ENCODE results near the gene XRN2.

The XRN2 gene

GRCh38 chr20:21302664-21303060 is 469 bp upstream of the XRN2 start:
- DNase-seq, result no peak

GRCh38 chr20:21303872-21304586 is 898 bp downstream of the XRN2 start:
- peak; percentile 41 for DNase-seq

GRCh38 chr20:21308340-21308739 is 5.2 kb downstream of the XRN2 start:
- DNase-seq, result no peak

- no peak for DNase-seq
These were observed 6.7 kb downstream of the XRN2 start for GRCh38 chr20:21309678-21310467.

GRCh38 chr20:21312813-21313474 is 9.8 kb downstream of the XRN2 start:
- DNase-seq, result no peak

GRCh38 chr20:21315138-21315537 is 12.0 kb downstream of the XRN2 start:
- DNase-seq, result no peak

- DNase-seq, result no peak
These were observed 19.1 kb downstream of the XRN2 start for GRCh38 chr20:21322083-21322710.

- no peak for DNase-seq
These were observed 19.8 kb downstream of the XRN2 start for GRCh38 chr20:21322921-21323331.

GRCh38 chr20:21323640-21324039 is 20.5 kb downstream of the XRN2 start:
- no peak for DNase-seq

- no peak for DNase-seq
These were observed 21.0 kb downstream of the XRN2 start for GRCh38 chr20:21324126-21324525.

- DNase-seq, result no peak
These were observed 22.2 kb downstream of the XRN2 start for GRCh38 chr20:21325296-21325695.

GRCh38 chr20:21326700-21327099 is 23.6 kb downstream of the XRN2 start:
- DNase-seq, result no peak

- no peak for DNase-seq
These were observed 33.5 kb downstream of the XRN2 start for GRCh38 chr20:21336455-21337151.

- DNase-seq, result no peak
These were observed 35.2 kb downstream of the XRN2 start for GRCh38 chr20:21338291-21338690.

- no peak for DNase-seq
These were observed 36.4 kb downstream of the XRN2 start for GRCh38 chr20:21339499-21339898.

GRCh38 chr20:21340991-21341697 is 38.0 kb downstream of the XRN2 start:
- DNase-seq, result no peak

- no peak for DNase-seq
These were observed 39.7 kb downstream of the XRN2 start for GRCh38 chr20:21342656-21343345.

GRCh38 chr20:21344206-21344900 is 41.2 kb downstream of the XRN2 start:
- no peak for DNase-seq

- no peak for DNase-seq
These were observed 41.8 kb downstream of the XRN2 start for GRCh38 chr20:21344961-21345360.

GRCh38 chr20:21352703-21353102 is 49.6 kb downstream of the XRN2 start:
- DNase-seq, result no peak

- DNase-seq, result no peak
These were observed 50.1 kb downstream of the XRN2 start for GRCh38 chr20:21353236-21353635.
